ENCODE results near the gene SELENOT.

The SELENOT gene

DNA sequence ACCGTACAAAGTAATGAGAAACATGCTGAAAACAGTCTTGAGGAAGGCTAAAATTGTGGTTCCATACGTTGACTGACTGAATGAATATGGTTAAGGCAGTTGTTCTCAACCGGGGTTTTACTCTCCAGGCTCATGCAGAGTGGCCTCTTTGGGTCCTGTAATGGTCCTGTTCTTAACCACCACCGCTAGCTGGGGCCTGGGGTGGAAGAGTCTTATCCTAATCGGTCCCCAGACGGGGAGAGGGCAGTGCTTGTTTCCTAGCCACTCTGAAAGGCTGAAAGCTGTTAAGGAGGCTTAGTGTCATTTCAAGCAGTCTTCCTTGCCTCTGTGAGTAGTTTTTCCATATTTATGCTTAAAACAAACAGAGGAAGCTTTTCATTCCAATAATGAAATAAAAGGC is 32.0 kb downstream of the SELENOT start:
- Histone ChIP-seq H3K4me1 (ENCODE audit: insufficient read depth, low read length) (peaks cover 9% of the 10 kb centered on the region; the same call in 1 of the 2 replicates), H3K27me3 (ENCODE audit: insufficient read depth, low read length) (no peaks in the 10 kb centered on the region), H3K9ac (ENCODE audit: low read depth, low read length) (no peak overlapping the region), H3K36me3 (ENCODE audit: insufficient read depth, low read depth, low read length) (peaks cover 15% of the 10 kb centered on the region; the same call in 1 of the 2 replicates), H3K27ac (ENCODE audit: low read length) (no peak overlapping the region), H3K4me3 (ENCODE audit: low read length) (no peak overlapping the region), H3K9me3 (ENCODE audit: insufficient read depth, low read depth, low read length) (no peaks in the 10 kb centered on the region)

DNA sequence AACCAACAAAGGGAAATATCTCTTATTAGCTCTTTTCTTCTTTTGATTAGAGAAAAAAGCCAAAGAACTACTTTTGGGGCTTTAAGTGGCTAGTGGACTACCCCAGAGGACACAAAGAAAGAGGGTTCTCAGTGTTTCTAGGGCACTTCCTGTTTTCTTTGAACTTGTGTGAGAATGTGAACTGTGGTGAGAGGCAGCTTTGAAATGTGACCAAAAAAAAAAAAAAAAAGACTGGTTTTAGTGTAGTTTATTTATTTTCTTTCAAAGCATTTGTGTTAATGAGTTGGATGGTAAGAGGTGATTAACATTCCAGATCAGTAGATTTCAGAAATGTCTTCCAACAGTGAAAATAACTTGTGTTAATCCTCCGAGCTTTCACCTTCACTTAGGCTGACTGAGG is 32.4 kb downstream of the SELENOT start:
- H3K9ac ChIP-seq (ENCODE audit: low read depth, low read length): no peak overlapping the region
- H3K36me3 ChIP-seq (ENCODE audit: insufficient read depth, low read depth, low read length): peaks cover 13% of the 10 kb centered on the region; the same call in 1 of the 2 replicates
- peaks cover 9% of the 10 kb centered on the region; the same call in 1 of the 2 replicates for H3K4me1 ChIP-seq (ENCODE audit: insufficient read depth, low read length)
- H3K4me3 ChIP-seq (ENCODE audit: low read length): no peak overlapping the region
- H3K9me3 ChIP-seq (ENCODE audit: insufficient read depth, low read depth, low read length): no peaks in the 10 kb centered on the region
- H3K27me3 ChIP-seq (ENCODE audit: insufficient read depth, low read length): no peaks in the 10 kb centered on the region
- H3K27ac ChIP-seq (ENCODE audit: low read length): no peak overlapping the region

DNA sequence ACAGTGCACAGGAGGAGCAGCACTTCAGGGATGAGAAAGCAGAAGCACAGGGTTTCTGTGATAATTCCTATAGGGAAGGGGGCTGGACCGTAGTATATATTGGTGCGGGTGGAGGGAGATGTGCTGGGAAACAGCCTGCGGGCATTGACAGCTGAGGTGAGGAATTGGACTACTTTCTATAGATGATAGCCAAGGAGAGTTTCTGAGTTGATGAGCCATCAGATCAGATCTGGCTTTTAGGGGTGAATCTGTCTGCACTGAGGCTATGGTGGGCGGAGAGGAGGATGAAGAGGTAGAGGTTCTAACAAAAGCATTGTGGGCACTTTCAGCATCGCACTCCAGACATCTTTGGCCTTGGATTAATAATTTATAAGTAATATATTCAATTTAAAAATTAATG is 33.1 kb downstream of the SELENOT start:
- Histone ChIP-seq H3K27me3 (ENCODE audit: insufficient read depth, low read length) (no peaks in the 10 kb centered on the region), H3K9me3 (ENCODE audit: insufficient read depth, low read depth, low read length) (no peaks in the 10 kb centered on the region), H3K36me3 (ENCODE audit: insufficient read depth, low read depth, low read length) (peaks cover 6% of the 10 kb centered on the region; the same call in 1 of the 2 replicates), H3K4me1 (ENCODE audit: insufficient read depth, low read length) (peaks cover 9% of the 10 kb centered on the region; the same call in 1 of the 2 replicates), H3K4me3 (ENCODE audit: low read length) (no peak overlapping the region), H3K9ac (ENCODE audit: low read depth, low read length) (no peak overlapping the region), H3K27ac (ENCODE audit: low read length) (no peak overlapping the region)

DNA sequence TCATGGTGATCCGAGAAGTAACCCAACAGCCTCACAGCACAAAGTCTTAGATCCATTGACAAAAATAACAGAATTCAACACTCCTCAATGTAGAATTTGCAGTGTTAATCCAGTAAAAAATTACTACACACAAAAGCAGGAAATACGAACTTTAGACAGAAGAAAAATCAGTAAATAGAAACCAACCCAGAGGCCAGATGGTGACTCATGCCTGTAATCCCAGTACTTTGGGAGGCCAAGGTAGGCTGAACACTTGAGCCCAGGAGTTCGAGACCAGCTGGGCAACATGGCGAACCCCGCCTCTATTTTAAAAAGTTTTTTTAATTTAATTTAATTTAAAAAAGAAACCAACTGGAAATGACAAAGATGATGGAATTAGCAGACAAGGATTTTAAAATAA is 36.1 kb downstream of the SELENOT start:
- H3K4me1 ChIP-seq (ENCODE audit: insufficient read depth, low read length): peaks cover 9% of the 10 kb centered on the region; the same call in 1 of the 2 replicates
- H3K27me3 ChIP-seq (ENCODE audit: insufficient read depth, low read length): no peaks in the 10 kb centered on the region
- H3K9ac ChIP-seq (ENCODE audit: low read depth, low read length): no peak overlapping the region
- no peak overlapping the region for H3K4me3 ChIP-seq (ENCODE audit: low read length)
- H3K27ac ChIP-seq (ENCODE audit: low read length): no peak overlapping the region
- no peaks in the 10 kb centered on the region for H3K36me3 ChIP-seq (ENCODE audit: insufficient read depth, low read depth, low read length)
- no peaks in the 10 kb centered on the region for H3K9me3 ChIP-seq (ENCODE audit: insufficient read depth, low read depth, low read length)

DNA sequence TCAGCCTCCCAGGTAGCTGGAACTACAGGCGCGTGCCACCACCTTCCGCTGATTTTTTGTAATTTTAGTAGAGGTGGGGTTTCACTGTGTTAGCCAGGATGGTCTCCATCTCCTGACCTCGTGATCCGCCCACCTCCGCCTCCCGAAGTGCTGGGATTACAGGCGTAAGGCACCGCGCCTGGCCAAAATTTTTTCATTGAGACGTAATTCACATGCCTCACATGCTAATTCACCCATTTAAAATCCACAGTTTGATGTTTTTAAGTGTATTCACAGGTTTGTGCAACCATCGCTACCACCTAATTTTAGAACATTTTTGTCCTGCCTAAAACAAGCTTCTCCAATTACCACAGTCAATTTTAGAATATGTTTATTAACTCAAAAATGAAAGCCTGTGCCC is 37.1 kb downstream of the SELENOT start:
- no peak overlapping the region for H3K9ac ChIP-seq (ENCODE audit: low read depth, low read length)
- H3K4me1 ChIP-seq (ENCODE audit: insufficient read depth, low read length): peaks cover 7% of the 10 kb centered on the region; the same call in 1 of the 2 replicates
- H3K27me3 ChIP-seq (ENCODE audit: insufficient read depth, low read length): no peaks in the 10 kb centered on the region
- no peaks in the 10 kb centered on the region for H3K36me3 ChIP-seq (ENCODE audit: insufficient read depth, low read depth, low read length)
- no peak overlapping the region for H3K4me3 ChIP-seq (ENCODE audit: low read length)
- H3K9me3 ChIP-seq (ENCODE audit: insufficient read depth, low read depth, low read length): no peaks in the 10 kb centered on the region
- no peak overlapping the region for H3K27ac ChIP-seq (ENCODE audit: low read length)

DNA sequence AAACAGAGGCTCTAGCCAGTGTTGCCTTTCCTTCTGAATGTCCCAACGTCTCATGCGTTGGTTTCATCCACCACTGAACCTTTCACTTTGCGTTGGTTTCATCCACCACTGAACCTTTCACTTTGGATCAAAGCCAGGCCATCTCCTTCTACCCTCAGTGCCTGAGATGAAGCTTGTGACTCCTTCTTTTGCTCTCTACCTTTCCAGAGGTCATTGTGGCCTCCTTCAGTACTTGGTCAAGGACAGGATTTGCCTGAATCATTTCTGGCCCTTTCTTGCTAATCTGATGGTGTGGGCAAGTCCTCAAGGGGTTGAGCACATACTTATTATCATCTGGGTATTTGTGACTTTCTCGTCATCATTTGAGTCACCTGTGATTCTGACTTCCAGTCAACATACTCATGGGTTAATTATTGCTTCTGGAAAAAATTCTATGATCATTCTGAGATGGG is 50.0 kb downstream of the SELENOT start:
- Histone ChIP-seq H3K27me3 (ENCODE audit: insufficient read depth, low read length) (no peaks in the 10 kb centered on the region), H3K27ac (ENCODE audit: low read length) (no peak overlapping the region), H3K9me3 (ENCODE audit: insufficient read depth, low read depth, low read length) (no peaks in the 10 kb centered on the region)

DNA sequence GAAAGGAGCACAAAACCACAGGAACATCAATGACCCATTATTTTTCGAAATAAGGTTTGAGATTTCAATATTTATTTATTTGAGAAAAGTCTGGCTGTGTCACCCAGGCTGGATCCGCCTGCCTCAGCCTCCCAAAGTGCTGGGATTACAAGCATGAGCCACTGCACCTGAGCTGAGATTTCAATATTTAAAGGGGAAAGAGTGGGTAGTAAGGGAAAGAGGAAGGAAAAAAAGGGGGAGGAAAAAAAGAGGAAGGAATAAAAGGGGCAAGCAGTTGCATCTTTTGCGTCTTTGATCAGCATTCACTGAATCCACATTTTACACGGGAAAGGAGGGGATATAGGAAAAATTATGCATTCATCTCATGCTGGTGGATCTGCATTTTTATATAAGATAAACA is 53.2 kb downstream of the SELENOT start:
- no peak overlapping the region for H3K27ac ChIP-seq (ENCODE audit: low read length)
- no peaks in the 10 kb centered on the region for H3K9me3 ChIP-seq (ENCODE audit: insufficient read depth, low read depth, low read length)
- H3K36me3 ChIP-seq (ENCODE audit: insufficient read depth, low read depth, low read length): no peaks in the 10 kb centered on the region
- no peak overlapping the region for H3K9ac ChIP-seq (ENCODE audit: low read depth, low read length)
- H3K4me3 ChIP-seq (ENCODE audit: low read length): no peak overlapping the region
- H3K4me1 ChIP-seq (ENCODE audit: insufficient read depth, low read length): no peaks in the 10 kb centered on the region
- no peaks in the 10 kb centered on the region for H3K27me3 ChIP-seq (ENCODE audit: insufficient read depth, low read length)

More for the DNA sequence above, 50.0 kb downstream of the SELENOT start:
- Histone ChIP-seq H3K4me3 (ENCODE audit: low read length) (no peak overlapping the region), H3K36me3 (ENCODE audit: insufficient read depth, low read depth, low read length) (no peaks in the 10 kb centered on the region), H3K9ac (ENCODE audit: low read depth, low read length) (no peak overlapping the region), H3K4me1 (ENCODE audit: insufficient read depth, low read length) (no peaks in the 10 kb centered on the region)

DNA sequence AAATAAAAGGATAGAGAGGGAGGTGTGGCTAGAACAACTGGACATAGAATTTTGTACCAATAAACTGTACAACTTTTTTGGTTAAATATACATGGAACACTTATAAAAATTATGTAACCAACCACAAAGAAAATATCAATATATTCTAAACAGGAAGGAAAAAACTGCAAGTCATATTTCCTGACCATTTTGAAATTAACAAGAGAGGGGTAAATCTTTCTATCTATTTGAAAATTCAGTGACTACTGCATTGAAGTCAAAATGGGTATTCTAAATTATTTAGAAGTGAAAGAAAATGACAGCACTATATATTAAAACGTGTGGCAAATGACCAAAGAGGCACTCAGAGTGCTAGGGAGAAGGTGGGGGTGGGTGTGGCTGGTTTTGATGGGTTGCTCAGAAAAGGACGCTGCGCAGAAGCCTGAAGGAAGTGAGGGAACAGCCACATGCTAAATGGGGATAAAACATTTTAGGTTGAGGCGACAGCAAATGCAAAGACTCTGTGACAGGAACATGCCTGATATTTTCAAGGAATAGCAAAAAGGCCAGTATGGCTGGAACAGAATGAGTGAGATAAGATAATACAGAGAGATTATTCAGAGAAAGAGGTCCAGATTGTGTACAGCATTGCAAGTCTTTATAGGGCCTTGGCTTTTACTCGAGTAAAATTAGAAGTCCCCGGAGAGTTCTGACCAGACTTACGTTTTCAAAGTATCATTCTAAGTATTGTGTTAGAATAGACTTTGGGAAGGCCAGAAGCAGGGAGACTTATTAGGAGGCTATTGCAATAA is 59.5 kb downstream of the SELENOT start:
- no peak overlapping the region for H3K9ac ChIP-seq (ENCODE audit: low read depth, low read length)
- no peaks in the 10 kb centered on the region for H3K36me3 ChIP-seq (ENCODE audit: insufficient read depth, low read depth, low read length)
- H3K27me3 ChIP-seq (ENCODE audit: insufficient read depth, low read length): no peaks in the 10 kb centered on the region
- no peaks in the 10 kb centered on the region for H3K9me3 ChIP-seq (ENCODE audit: insufficient read depth, low read depth, low read length)
- no peak overlapping the region for H3K27ac ChIP-seq (ENCODE audit: low read length)
- no peaks in the 10 kb centered on the region for H3K4me1 ChIP-seq (ENCODE audit: insufficient read depth, low read length)
- no peak overlapping the region for H3K4me3 ChIP-seq (ENCODE audit: low read length)

DNA sequence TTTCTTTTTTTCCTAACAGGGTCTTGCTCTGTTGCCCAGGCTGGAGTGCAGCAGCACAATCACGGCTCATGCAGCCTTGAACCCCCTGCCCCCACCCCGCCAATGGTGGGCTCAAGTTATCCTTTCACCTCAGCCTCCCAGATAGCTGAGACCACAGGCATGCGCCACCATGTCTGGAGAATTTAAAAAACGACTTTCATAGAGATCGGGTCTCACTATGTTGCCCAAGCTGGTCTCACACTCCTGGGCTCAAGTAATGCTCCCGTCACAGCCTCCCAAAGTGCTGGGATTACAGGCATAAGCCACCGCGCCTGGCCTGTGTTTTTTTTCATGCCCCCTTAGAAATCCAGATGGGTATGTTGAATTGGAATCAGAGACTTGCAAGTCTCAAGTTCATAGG is 60.3 kb downstream of the SELENOT start:
- H3K4me3 ChIP-seq (ENCODE audit: low read length): no peak overlapping the region
- H3K9ac ChIP-seq (ENCODE audit: low read depth, low read length): no peak overlapping the region
- H3K27ac ChIP-seq (ENCODE audit: low read length): no peak overlapping the region

DNA sequence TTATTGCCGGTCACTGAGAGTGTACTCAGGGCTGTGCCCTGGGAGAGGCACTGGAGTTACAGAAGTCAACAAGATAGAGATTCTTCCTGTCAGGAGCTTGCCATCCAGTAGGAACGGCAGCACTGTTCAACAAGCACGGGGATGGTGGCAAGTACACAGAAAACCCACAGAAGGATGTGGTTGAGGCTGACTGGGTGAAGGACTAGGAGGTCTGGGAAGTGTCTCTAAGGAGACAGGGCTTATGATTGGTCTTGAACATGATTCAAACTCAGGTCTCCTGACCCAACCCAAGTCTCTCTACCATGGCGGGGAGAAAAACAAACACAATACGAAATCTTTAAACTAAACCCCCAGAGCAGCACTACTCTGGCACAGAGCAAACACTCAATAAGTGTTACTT is 63.0 kb downstream of the SELENOT start:
- Histone ChIP-seq H3K9me3 (ENCODE audit: insufficient read depth, low read depth, low read length) (no peaks in the 10 kb centered on the region), H3K4me1 (ENCODE audit: insufficient read depth, low read length) (no peaks in the 10 kb centered on the region), H3K27ac (ENCODE audit: low read length) (no peak overlapping the region)

More for the DNA sequence above, 60.3 kb downstream of the SELENOT start:
- no peaks in the 10 kb centered on the region for H3K9me3 ChIP-seq (ENCODE audit: insufficient read depth, low read depth, low read length)
- H3K27me3 ChIP-seq (ENCODE audit: insufficient read depth, low read length): no peaks in the 10 kb centered on the region
- H3K36me3 ChIP-seq (ENCODE audit: insufficient read depth, low read depth, low read length): no peaks in the 10 kb centered on the region
- H3K4me1 ChIP-seq (ENCODE audit: insufficient read depth, low read length): no peaks in the 10 kb centered on the region

DNA sequence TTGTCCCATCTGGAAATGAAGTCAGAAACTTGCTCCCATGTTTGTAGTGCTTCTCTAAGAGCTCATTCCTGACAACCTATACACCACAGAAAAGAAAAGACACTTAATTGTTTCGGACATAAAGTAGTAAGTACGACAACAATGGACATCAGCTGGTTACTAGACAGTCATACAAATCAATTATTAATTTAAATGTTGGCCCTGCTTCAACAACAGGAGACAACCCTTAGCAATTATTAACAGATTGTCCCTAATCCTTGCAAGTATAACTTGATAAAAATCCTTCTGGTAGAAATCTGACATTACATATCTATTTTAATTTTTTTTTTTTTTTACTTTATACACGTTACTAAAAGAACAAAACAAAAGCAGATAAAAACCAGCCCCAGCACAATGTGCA is 70.8 kb downstream of the SELENOT start:
- peaks cover 15% of the 10 kb centered on the region; the same call in 1 of the 2 replicates for H3K9me3 ChIP-seq (ENCODE audit: insufficient read depth, low read depth, low read length)
- H3K9ac ChIP-seq (ENCODE audit: low read depth, low read length): no peak overlapping the region
- H3K36me3 ChIP-seq (ENCODE audit: insufficient read depth, low read depth, low read length): no peaks in the 10 kb centered on the region
- no peak overlapping the region for H3K27ac ChIP-seq (ENCODE audit: low read length)
- H3K4me1 ChIP-seq (ENCODE audit: insufficient read depth, low read length): no peaks in the 10 kb centered on the region
- H3K4me3 ChIP-seq (ENCODE audit: low read length): no peak overlapping the region
- H3K27me3 ChIP-seq (ENCODE audit: insufficient read depth, low read length): no peaks in the 10 kb centered on the region

More for the DNA sequence above, 63.0 kb downstream of the SELENOT start:
- Histone ChIP-seq H3K4me3 (ENCODE audit: low read length) (no peak overlapping the region), H3K9ac (ENCODE audit: low read depth, low read length) (no peak overlapping the region), H3K27me3 (ENCODE audit: insufficient read depth, low read length) (no peaks in the 10 kb centered on the region), H3K36me3 (ENCODE audit: insufficient read depth, low read depth, low read length) (no peaks in the 10 kb centered on the region)

DNA sequence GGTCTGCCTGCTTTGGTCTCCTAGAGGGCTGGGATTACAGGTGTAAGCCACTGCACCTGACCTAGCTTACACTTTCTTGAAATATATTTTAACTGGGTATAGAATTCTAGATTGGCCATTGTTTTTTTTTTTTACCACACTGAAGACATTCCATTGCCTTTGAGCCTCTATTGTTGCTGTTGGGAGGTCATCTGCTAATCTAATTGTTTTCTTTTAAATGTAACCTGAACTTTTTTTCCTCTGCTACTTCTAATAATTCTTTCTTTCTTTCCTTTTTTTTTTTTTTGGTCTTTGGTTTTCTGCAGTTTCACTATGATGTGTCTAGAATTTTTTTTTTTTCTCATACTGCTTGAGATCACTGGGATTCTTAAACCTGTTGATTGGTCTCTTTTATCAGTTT is 72.5 kb downstream of the SELENOT start:
- Histone ChIP-seq H3K27ac (ENCODE audit: low read length) (no peak overlapping the region), H3K27me3 (ENCODE audit: insufficient read depth, low read length) (no peaks in the 10 kb centered on the region), H3K36me3 (ENCODE audit: insufficient read depth, low read depth, low read length) (no peaks in the 10 kb centered on the region), H3K9me3 (ENCODE audit: insufficient read depth, low read depth, low read length) (peaks cover 15% of the 10 kb centered on the region; the same call in 1 of the 2 replicates), H3K4me1 (ENCODE audit: insufficient read depth, low read length) (no peaks in the 10 kb centered on the region), H3K9ac (ENCODE audit: low read depth, low read length) (no peak overlapping the region), H3K4me3 (ENCODE audit: low read length) (no peak overlapping the region)
